ENCODE measurements around the gene GALNT15.

GALNT15 gene

DNA sequence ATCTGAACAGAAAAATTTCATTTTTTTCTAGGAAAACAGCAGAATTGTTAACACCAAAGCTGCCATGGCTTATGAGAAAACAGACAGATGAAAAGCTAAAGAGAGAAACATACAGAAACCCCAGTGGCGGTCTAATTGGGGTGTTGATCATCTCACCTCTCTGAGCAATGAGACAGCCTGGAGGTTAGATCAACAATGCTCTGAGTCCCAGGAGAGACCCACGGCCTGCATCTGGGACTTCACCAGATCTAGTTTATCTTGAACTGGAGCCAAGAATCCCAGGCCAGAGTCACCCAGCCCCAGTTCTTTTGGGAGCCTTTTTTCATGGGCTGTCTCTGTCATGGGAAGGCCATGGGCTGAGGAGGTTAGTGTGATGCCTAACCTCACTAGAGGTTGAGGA is 3.5 kb upstream of the GALNT15 start:
- DNase-seq: no peak

DNA sequence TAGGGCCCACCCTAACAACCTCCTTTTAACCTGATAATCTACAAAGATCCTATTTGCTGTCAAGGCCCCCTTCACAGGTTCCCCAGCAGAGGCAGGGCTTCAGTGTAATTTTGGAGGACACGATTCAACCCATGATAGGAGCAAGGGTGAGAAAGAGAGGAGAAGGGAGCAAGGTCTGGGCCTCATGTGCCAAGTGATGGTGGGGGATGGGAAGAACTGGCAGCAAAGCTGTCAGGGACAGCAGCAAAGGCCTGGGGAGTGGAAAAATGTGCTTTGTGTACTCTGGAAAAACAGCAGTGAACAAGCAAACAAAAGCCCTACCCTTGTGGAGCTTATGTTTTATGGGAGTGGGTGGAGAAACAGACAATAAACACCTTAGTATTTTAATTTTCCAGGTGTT is 2.7 kb upstream of the GALNT15 start:
- no peak for DNase-seq

DNA sequence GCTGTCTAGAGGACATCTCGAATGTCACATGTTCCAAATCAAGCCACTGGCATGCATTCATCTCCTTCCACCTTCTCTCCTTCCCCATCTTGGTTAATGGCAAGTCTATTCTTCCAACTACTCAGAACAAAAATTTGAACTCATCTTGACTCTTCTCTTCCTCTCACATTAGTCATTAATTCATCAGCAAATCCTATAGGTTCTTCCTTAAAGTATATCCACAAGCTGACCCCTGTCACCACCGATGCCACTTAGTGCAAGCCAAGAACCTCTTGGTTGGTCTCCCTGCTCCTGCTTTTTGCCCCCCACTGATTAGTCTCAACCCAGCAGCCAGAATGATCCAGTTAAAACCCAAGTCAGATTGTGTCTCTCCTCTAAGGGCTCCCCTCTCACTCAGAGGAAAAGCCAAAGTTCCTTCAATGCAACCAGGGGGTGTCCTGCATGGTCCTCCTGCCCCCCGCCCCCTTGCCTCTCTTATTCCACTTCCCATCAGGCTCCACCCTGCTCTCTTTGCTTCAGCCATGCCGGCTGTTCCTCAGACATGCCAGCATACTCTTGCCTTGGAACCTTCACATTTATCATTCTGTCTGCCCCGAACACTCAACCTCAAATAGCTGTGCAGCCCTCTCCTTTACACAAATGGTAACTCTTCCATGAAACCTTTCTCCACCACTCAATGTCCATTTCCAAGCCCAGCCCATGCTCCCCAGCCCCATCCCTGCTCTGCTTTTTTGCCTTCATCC is 1.0 kb upstream of the GALNT15 start:
- DNase-seq: no peak

DNA sequence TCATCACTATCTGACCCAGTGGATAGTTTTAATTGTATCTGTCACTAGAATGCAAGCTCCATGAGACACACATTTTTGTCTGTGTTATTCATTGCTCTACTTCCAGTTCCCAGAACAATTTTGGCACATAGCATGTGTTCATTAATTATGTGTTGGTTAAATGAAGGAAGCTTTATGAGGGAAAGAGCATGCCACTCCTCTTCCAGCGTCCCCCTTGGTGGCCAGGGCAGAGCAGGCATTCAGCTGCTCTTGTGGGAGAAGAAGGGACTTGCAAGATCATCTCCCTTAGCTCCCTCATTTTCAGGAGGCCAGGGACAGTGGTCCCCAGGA is 489 bp upstream of the GALNT15 start:
- DNase-seq: no peak

DNA sequence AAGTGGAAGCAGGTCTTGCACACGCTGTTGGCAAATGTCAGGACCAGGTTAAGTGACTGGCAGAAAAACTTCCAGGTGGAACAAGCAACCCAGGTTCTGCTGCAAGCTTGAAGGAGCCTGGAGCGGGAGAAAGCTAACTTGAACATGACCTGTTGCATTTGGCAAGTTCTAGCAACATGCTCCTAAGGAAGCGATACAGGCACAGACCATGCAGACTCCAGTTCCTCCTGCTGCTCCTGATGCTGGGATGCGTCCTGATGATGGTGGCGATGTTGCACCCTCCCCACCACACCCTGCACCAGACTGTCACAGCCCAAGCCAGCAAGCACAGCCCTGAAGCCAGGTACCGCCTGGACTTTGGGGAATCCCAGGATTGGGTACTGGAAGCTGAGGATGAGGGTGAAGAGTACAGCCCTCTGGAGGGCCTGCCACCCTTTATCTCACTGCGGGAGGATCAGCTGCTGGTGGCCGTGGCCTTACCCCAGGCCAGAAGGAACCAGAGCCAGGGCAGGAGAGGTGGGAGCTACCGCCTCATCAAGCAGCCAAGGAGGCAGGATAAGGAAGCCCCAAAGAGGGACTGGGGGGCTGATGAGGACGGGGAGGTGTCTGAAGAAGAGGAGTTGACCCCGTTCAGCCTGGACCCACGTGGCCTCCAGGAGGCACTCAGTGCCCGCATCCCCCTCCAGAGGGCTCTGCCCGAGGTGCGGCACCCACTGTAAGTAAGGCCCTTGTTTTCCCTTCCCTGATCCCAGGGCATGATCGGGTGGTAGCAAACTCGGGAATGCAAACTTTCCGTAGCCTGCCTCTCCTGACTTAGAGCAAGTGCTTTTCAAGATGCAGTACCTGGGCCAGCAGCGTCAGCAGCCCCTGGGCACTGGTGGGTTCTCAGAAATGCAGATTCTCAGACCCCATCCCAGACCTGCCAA is 759 bp downstream of the GALNT15 start:
- DNase-seq: no peak

DNA sequence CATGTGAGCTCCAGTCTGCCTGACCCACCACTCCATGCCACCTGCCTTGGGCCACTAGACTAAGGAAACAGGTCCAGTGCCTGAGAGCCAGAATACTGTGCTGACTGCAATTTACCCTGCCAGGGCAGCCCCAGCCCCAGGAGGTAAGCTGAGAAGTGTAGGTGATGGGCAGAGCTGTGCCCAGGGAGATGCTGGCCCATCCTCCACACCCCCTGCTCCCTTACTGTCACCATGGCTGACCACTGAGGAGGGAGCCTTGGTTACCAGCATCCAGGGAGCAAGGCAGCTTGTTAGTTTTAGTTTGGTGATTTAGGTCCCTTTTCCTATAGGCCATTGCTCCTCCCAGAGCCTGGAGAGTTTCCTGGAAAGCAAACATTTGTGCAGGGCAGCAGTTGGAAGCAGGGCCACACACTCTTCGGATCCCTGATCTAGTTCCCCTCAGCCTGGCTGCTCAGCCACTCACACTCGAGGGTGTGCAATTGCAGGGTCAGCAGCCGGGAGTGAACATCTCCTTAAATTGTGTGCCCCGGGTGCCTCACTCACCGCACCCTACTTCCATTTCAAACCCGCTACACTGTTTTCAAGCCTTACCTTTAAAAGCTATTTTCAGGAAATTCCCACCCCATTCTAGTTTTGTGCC is 2.0 kb downstream of the GALNT15 start:
- no peak for DNase-seq

DNA sequence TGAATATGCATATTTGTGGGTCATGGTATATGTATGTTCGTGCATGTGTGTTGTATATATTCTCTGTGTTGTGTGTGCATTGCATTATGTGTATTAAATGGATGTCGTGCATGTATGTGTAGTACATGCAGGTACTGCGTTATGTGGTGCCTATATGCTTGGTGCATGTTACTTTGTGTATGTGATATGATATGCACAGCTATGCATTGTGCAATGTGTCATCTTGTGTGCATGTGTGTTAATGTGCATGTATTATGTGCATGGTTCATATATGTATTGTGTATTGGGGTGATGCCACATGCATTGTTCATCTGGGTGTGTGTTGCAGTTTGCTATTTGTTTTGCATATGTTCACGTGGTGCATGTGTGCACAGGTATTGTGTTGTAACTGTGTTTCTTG is 2.9 kb downstream of the GALNT15 start:
- no peak for DNase-seq

DNA sequence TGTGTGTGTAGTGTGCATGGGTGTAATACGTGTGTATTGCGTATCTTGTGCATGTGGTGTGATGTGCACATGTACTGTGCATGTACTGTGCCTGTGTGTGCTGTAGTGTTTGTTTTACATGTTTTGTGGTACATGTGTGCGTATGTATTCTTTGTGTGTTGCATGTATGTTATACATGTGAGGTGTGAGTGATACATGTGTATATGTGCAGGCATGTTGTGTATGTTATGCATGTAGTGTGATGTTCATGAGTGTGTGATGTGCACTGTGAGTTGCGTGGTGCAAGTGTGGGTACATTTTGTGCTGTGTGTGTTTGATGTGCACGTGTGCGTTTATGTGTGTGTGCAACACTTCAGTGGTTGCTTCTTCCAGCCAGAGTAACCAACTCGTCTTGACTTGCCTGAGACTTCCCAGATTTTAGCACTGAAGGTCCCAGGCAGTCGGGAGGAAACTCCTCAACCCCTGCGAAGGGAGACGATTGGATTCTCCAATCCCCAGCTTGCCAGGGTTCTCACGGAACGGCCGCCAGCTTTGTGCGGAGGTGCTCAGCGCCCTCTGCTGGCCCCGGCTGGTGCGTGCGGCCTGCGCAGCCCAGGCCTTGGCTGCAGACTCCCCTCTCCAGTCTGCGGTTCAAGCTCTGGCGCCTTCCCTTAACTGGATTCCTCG is 3.6 kb downstream of the GALNT15 start:
- DNase-seq: no peak

DNA sequence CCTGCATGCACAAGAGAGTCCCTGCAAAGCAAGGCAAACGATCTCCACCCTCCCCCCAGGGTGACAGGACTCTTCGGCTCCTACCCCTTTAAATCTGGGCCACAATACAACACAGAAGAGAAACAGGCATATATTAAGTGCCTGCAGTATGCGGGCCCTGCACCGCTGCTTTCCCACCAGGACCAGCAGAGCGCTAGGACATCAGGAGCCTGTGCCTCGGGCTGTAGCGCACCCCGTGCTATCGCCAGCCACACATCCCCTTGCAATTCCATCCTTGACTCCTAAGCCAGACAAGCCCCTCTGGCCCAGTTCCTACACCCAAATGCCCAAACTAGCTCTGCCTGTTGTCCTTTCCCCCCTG is 4.1 kb downstream of the GALNT15 start:
- no peak for DNase-seq

DNA sequence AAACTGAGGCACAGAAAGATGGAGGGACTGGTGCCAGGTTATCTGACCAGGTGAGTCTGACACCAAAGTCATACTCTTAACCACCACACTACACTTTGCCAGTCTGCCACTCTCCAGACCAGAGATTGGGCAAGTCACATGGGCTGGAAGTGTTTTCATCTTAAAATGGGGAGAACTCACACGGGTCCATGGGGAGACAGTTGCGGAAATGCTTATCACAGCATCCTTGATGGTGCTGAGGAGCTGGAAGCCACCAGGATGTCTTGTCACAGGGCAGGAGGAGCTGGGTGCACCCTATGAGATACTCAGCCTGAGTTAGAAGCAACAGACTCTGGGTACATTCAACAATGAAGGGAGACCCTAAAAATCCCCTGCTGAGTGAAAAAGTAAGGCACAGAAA is 4.8 kb downstream of the GALNT15 start:
- no peak for DNase-seq

DNA sequence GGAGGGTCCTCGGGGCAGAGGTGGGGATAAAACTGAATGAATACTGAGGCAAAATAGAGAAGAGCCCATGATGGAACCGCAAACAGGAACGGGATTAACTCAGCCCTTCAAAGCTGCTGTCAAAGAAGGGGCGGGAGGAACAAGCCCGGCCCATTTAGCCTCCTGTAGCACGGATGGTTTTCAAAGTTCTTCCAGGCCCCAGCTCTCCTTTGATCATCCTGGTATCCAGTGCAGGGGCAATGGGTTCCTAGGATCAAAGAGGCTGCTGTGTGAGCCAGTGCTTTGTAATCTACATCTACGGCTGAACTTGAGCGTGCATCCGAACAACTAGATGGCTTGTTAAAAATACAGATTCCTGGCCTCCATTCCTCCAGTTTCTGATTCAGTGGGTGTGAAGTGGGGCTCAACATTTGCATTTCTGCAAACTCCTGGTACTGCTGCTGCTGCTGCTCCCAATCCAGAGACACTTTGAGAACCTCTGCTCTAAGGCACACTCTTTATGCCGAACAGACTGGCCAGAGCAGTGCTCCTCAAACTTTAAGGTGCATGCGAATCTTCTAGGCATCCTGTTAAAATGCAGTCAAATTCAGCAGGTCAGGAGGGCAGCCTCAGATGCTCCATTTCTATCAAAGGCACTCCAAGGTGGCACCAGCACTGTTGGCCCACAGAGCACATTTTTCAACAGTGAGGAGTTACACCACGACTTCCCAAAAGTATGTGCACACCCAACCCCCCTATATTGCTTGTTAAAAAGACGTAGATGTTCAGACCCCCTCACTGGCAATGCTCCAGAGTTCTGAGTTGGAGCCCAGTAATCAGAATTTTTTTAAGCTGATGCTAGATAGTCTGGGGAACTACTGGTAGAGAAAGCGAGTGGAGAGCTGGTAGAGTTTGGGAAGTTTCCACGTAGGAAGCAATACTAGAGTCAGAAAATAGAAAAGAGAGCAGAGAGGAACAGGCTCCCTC is 5.6 kb downstream of the GALNT15 start:
- no peak for DNase-seq

DNA sequence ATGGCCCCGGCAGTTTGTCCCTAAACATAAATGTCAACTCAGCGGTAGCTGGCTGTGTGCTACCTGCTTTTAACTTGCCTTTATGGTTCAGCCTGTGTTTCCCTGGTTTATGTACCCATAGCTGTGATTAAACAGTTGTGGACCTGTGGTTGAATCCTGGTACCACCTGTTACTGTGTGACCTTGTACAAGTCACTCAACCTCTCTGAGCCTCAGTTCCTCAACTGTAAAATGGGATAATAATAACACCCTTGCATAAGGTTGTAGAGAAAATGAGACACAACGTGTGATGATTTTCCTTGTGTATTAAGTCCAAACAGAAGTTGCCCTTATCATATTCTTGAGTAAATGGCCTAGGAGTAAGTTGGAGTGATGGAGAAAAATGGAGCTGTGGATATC is 6.3 kb downstream of the GALNT15 start:
- no peak for DNase-seq

DNA sequence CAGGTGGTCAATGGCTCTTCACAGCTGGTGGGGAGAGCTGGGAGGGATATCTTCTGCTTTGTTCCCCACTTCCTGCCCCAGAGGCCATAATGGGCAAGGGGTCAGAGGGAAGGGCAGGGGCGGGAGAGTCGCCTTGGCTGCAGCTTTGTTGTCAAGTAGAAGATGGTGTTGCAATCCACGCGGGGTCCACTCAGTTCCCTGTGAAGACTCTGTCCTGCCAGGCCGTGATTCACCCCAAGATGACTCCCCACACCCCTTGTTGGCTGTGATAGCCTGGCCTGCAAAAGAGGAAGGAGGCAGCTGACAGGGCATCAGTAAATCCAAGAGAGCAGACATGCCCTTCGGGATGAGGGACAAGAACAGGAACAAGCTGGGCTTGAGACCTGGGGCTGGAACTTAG is 6.9 kb downstream of the GALNT15 start:
- no peak for DNase-seq

DNA sequence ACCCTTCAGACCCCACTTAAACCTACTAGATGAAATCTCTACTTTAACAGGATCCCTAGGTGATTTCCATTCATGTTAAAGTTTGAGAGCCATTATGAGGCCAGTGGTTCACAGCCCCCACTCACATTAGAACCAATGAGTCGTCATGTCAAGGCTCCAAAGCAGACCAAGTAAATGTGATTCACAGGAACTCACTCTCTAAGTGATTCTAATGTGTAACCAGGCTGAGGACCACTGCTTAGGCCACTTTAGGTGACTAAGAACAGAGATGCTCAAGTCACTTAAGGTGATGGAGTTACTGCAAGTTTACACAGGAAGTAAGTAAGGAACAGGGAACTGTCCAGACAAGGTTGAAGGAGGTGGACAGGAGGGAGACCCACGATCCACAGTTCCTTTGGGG is 7.7 kb downstream of the GALNT15 start:
- no peak for DNase-seq

DNA sequence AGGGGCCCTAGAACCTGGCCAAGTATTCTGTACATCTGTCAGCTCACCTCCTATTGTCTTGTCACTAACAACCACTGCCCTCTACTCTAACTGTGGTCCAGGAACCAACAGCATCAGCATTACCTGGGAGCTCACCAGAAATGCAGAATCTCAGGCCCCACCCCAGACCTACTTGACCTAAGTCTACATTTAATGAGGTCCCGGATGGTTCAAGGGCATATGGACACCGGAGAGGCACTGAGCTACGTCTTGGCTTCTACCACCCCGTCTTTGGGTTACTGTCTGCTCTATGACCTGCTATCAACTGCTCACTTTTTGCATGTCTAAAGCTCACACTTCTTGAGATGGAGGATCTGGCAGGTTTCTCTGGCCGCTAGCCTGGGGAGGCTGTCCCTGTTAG is 8.1 kb downstream of the GALNT15 start:
- DNase-seq: no peak

DNA sequence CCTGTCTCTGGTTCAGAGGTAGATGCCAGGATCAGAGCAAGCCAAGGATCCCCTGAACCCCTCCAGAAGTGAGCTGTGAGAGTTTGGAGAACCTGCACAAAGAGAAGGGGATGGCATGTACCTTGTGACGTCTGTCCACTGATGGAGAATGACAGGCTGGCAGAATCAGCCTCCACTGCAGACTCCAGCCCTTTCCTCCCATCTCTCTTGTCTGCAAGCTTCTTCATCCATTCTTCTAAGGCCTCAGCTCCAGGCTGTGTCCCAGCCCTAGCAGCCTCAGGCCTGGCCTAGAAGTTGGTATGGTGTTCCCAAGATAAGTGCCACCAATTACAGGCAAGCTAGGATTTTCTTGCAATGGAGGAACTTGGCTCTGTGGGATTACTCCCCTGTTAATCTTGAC is 8.6 kb downstream of the GALNT15 start:
- no peak for DNase-seq

DNA sequence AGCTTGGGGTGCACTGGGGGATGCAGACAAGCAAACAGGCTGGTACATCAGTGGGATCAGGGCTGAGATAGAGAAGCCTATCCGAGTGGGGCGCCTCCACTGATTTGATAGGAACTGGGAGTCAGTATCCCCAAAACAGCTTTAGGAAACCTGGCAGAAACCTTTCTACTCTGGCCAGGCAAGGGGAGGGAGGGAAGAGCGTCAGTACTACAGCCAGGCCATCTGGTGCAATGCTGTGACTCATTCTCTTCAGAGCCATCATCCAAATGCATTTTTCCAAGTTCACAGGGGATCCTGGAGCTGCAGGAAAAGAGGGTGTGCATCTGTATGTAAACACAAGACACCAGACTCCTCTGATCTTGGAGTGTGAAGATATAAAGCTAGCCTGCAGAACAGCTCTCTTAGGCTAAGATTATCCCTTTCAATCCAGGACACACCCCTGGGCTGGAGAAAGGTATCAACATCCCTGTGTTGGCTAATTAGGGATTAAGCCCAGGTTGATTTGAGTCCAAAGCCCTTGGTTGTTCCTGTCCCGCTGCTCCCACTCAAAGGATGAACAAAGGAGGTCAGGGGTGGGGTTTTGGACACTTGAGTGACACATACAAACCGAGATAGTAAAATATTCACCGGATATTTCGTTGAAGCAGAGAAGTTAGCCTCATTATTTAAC is 9.3 kb downstream of the GALNT15 start:
- DNase-seq: no peak

DNA sequence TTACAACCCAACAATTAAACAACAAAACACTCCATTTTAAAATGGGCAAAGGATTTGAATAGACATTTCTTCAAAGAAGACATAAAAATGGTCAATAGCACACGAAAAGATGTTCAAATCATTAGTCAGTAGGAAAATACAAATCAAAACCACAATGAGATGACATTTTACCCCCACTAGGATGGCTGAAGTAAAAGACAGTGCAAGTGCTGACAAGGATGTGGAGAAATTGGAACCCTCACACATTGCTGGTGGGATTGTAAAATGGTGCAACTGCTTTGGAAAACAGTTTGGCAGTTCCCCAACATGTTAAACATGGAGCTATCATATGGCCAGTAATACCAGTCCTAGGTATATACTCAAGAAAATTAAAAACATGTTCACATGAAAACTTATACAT is 11.6 kb downstream of the GALNT15 start:
- DNase-seq: no peak

DNA sequence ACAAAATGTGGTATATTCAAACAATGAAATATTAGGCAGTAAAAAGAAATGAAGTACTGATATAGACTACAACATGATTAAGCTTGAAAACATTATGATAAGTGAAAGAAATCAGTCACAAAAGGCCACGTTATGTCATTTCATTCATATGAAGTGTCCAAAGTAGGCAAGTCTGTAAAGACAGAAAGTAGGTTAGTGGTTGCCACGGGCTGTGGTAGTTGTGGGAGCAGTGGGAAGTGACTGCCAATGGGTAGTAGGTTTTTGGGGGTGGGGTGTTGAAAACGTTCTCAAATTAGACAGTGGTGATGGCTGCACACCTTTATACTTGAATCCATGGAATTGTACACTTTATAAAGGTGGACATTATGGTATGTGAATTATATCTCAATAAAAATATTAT is 12.1 kb downstream of the GALNT15 start:
- DNase-seq: no peak

DNA sequence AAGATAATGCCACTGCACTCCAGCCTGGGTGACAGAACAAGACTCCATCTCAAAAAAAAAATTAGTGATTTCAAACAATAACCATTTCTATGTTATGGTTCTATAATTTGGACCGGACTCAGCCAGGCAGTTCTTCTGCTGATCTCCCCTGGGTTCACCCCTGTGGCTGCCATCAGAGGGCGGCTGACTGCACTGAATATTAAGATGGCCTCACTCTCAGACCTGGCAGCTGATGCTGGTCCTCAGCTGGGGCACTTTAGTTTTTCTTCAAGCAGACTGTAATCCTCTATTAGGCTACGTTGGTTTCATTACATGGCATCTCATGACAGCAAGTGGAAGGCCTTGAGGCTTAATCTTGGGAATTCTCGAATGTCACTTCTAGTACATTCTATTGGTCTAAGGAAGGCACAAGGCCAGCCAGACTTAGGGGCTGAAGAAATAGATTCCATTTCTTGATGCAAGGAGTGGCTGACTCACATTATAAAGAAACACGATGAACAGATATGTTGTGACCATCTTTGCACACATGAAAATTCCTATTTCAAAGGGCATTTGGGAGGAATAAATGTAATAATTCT is 12.8 kb downstream of the GALNT15 start:
- DNase-seq: no peak

DNA sequence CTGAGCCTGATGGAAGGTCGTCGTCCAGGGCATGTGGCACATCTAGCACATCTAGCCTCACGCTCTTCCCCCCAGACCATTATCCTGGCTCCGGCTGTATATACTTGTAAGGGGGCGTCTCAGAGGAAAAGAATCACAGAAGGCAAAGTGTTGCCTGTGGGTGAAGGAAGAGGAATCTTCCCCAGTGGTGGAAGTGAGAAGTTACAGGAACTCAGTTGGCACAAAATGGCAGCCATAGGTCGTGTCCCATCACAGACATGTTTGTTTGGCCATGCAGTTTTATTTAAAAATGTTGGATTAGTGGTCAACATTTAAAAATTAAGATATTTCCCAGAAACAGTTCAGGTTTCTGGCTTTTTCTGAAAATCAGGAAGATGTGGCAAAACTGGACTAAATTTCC is 13.6 kb downstream of the GALNT15 start:
- DNase-seq: no peak
